ENCODE measurements around the gene KRT12. TPM values are rescaled to one million over a fixed set of nuclear protein-coding genes. Genes with fewer than 3 reads are reported as not detected.
A peak's percentile ranks its signal among the peaks of the same experiment; 100 is the strongest.
"Not testable (repeated sequence)": the region's sequence is repeated elsewhere in the genome, so short reads cannot be mapped to it uniquely, and the experiment has no call there.

KRT12 gene
- total RNA-seq, 1 donor from 2014 or later = not detected

DNA sequence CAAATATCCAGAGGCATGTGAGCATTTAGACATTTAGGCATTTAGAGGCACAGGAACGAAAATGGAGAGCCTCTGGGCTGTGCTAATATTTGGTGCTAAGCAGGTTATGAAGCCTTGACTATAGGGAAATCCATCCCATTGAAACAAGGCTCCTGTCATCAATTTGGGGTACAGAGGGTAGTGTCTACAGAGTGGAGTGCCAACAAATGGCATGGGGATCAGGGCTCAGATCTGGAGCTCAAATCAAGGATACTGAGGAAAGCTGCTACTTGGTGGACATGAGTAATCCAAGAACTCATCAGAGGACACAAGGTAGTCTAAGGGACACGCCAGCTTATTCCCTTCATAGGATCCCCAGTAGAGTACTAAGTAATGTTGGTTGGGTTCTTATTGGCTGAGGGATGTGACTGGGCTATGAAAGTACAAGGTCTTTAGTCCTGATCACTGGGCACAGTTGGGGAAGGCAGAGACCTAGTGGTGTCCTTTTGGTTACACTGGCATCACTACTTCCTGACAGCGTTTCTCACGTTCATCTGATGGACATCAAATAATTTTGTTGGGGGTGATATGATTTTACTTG, 49.8 kb downstream of the KRT12 start:
- Mint-ChIP-seq H3K27ac (ENCODE audit: unreplicated experiment) (no peak overlapping the region), H3K36me3 (ENCODE audit: unreplicated experiment) (no peaks in the 10 kb centered on the region)
- no peak for TF ChIP-seq CTCF (IDR thresholded peaks at IDR 0.05; ENCODE audit: partially characterized antibody, unreplicated experiment)

DNA sequence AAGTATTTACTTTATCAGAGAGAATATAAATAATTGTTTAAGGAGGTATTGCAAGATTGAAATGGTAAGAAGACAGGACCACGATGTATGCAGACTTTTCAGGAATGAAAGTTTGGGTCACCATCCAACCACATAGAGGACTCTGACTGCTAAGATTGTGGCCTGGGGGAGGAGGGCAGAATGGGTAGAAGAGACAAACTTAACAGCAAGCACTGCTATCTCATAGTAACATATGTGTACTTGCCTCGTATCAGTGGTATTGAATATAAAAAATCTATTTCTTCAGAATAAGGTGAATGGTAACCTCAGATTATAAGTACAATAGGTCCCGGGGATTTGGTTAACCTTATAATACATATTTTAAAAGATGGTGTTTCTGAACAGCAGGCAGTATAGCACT, 50.5 kb downstream of the KRT12 start:
- no peak for TF ChIP-seq CTCF (IDR thresholded peaks at IDR 0.05; ENCODE audit: partially characterized antibody, unreplicated experiment)
- Mint-ChIP-seq H3K9me3 (ENCODE audit: unreplicated experiment) (no peaks in the 10 kb centered on the region), H3K4me1 (ENCODE audit: low read depth, unreplicated experiment) (peaks cover 2% of the 10 kb centered on the region), H3K36me3 (ENCODE audit: unreplicated experiment) (no peaks in the 10 kb centered on the region), H3K27ac (ENCODE audit: unreplicated experiment) (no peak overlapping the region), H3K4me3 (ENCODE audit: unreplicated experiment) (no peak overlapping the region), H3K27me3 (ENCODE audit: unreplicated experiment) (no peaks in the 10 kb centered on the region)
- DNase-seq = no peak

More for the DNA sequence above, 49.8 kb downstream of the KRT12 start:
- Mint-ChIP-seq H3K4me3 (ENCODE audit: unreplicated experiment) (peak overlapping the region; percentile 96), H3K27me3 (ENCODE audit: unreplicated experiment) (no peaks in the 10 kb centered on the region), H3K9me3 (ENCODE audit: unreplicated experiment) (no peaks in the 10 kb centered on the region), H3K4me1 (ENCODE audit: low read depth, unreplicated experiment) (peaks cover 2% of the 10 kb centered on the region)
- no peak for DNase-seq

GRCh38 chr17:40815381-40815780, 51.6 kb downstream of the KRT12 start:
- DNase-seq = no peak

GRCh38 chr17:40814657-40815056, 52.4 kb downstream of the KRT12 start:
- H3K36me3 Mint-ChIP-seq (ENCODE audit: unreplicated experiment); H3K9me3 Mint-ChIP-seq (ENCODE audit: unreplicated experiment); H3K4me3 Mint-ChIP-seq (ENCODE audit: unreplicated experiment); H3K27ac Mint-ChIP-seq (ENCODE audit: unreplicated experiment); H3K27me3 Mint-ChIP-seq (ENCODE audit: unreplicated experiment); DNase-seq; H3K4me1 Mint-ChIP-seq (ENCODE audit: low read depth, unreplicated experiment): not testable (repeated sequence)

More at GRCh38 chr17:40815381-40815780, 51.6 kb downstream of the KRT12 start:
- Mint-ChIP-seq H3K36me3 (ENCODE audit: unreplicated experiment) (no peaks in the 10 kb centered on the region), H3K27ac (ENCODE audit: unreplicated experiment) (no peak overlapping the region), H3K27me3 (ENCODE audit: unreplicated experiment) (no peaks in the 10 kb centered on the region), H3K4me1 (ENCODE audit: low read depth, unreplicated experiment) (peaks cover 2% of the 10 kb centered on the region), H3K4me3 (ENCODE audit: unreplicated experiment) (no peak overlapping the region), H3K9me3 (ENCODE audit: unreplicated experiment) (no peaks in the 10 kb centered on the region)
- TF ChIP-seq CTCF (IDR thresholded peaks at IDR 0.05; ENCODE audit: partially characterized antibody, unreplicated experiment) = no peak

- H3K4me3 Mint-ChIP-seq (ENCODE audit: unreplicated experiment) = no peak overlapping the region
- no peak overlapping the region for H3K27ac Mint-ChIP-seq (ENCODE audit: unreplicated experiment)
- DNase-seq = no peak
- no peak for TF ChIP-seq CTCF (IDR thresholded peaks at IDR 0.05; ENCODE audit: partially characterized antibody, unreplicated experiment)
- H3K4me1 Mint-ChIP-seq (ENCODE audit: low read depth, unreplicated experiment) = peaks cover 2% of the 10 kb centered on the region
- no peaks in the 10 kb centered on the region for H3K36me3 Mint-ChIP-seq (ENCODE audit: unreplicated experiment)
- no peaks in the 10 kb centered on the region for H3K9me3 Mint-ChIP-seq (ENCODE audit: unreplicated experiment)
- H3K27me3 Mint-ChIP-seq (ENCODE audit: unreplicated experiment) = no peaks in the 10 kb centered on the region
Observed at GRCh38 chr17:40813804-40814203, 53.2 kb downstream of the KRT12 start.

Measured in glutamatergic neuron (in vitro differentiated cells).